ENCODE data around the gene LMCD1.

DNA sequence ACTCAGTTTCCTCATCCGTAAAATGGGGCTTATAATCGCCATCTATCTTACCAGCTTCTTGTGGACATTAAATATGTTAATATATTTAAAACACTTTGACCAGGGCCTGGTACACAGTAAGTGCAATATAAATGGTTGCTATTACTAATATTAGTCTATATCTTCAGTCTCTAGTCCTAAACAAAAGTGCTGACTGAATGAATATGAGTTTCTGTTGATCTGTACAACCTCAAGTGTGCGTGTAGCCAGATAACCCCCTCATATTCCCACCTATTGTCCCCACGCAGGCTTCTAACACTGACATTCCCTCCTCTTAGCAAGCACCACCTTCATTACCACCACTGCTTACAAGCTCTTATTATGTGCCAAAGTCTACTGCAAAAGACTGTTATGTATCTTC lies 27.6 kb upstream of the LMCD1 start:
- no peak for TF ChIP-seq POLR2A (IDR thresholded peaks at IDR 0.05)
- no peak for TF ChIP-seq CTCF (IDR thresholded peaks at IDR 0.05)

Data from right lobe of liver (tissue), 4 donors.